Pulmonary artery endothelial cell (primary cell): ENCODE measurements around the gene PPP1R1B. TPM values are rescaled to one million over a fixed set of nuclear protein-coding genes. Genes with fewer than 3 reads are reported as not detected.

Source experiments
- DNase-seq: peaks from one replicate; pipeline ENCODE4 v3.0.0-alpha.2; 2011; ENCODE audit warnings: low read depth, low spot score
- total RNA-seq: library from RNA; depleted of rRNA; stranded (reverse); fragments of >200 nt; gene quantifications from 2 replicates; pipeline ENCODE4 v1.2.3, GENCODE V29; 2014

The PPP1R1B gene
- total RNA-seq, 1 donor from 2014 or later = not detected

DNA sequence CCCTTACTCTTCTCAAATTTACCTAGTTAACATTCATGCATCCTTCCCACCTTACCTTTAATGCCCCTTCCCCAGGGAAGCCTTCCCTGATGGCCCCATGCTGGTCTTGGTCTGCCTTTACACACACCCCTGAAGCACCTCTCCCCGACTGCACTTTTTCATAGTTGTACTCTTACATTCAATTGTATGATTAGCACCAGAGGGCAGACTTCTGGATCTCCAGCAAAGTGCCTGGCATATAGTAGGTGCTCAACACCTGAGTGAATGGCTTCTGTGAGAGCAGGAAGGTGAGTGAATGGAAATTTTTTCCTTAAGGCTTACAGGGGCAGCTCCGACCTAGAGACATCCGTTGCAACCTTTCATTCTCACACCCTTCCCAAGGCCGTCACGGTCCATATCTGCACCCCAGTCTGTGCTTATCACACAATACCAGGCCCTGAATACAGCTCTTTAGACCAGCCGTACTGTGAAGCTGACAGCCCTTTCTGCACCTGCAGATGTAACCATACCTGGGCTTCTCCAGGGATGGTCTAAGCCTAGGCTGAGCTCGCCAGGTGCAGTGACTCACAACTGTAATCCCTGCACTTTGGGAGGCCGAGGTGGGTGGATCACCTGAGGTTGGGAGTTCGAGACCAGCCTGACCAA, 56.7 kb downstream of the PPP1R1B start:
- no peak for DNase-seq

DNA sequence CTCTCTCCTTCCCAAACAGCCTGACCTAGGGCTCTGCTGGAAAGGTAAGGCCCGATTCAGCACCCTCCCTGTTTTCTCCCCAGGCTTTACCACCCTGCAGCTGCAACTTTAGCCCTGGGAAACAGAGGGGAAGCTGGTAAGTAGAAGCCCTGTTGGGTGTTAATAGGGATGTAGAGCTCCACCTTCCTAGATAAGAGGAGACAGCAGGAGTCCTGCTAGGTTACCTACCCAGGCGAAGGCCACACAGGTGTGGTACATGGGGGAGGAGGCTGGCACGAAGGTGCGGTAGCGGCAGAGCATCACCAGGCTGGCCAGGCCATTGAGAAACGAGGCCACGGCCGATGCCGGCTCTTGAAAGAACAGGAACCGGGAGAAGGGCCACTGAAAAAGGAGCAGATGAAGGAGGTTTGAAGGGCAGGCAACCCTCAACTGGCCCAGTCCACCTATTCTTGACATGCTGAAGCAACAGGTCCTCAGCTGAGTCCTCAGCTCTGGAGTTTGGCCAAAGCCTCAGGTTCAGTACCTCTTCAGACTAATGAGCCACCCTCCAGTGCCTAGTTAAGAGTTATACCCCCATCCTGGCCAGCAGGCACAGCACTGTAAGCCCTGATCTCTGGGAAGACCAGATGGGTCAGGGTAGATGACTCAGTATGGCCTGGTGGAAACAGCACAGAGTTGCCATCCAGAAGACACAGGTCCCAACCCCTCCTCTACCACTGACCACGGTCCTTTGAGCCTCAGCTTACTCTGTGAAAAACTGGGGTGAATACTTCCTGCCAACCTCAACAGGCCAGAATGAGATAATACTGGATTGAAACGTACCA, 57.8 kb downstream of the PPP1R1B start:
- no peak for DNase-seq

Other genes starting within 250 kb of the PPP1R1B start
- gene FBXL20, start 225.3 kb upstream of the PPP1R1B start, total RNA-seq = 7.2 and 13.5 TPM in 2 replicates
- gene MED1, start 175.7 kb upstream of the PPP1R1B start, total RNA-seq = 23.9 and 33.9 TPM in 2 replicates
- 22.2 and 27.5 TPM in 2 replicates for gene CDK12, start 165.5 kb upstream of the PPP1R1B start, total RNA-seq
- gene NEUROD2, start 19.0 kb upstream of the PPP1R1B start, total RNA-seq = not detected in 2 replicates
- 25.4 and 36.5 TPM in 2 replicates for gene STARD3, start 10.2 kb downstream of the PPP1R1B start, total RNA-seq
- 0.07 and 0.18 TPM in 2 replicates for gene TCAP, start 38.4 kb downstream of the PPP1R1B start, total RNA-seq
- not detected in 2 replicates for gene PNMT, start 41.5 kb downstream of the PPP1R1B start, total RNA-seq
- gene PGAP3, start 61.1 kb downstream of the PPP1R1B start, total RNA-seq = 3.5 and 4.2 TPM in 2 replicates
- 17.9 and 21.2 TPM in 2 replicates for gene ERBB2, start 73.1 kb downstream of the PPP1R1B start, total RNA-seq
- 12.5 and 16.7 TPM in 2 replicates for gene MIEN1, start 103.6 kb downstream of the PPP1R1B start, total RNA-seq
- gene GRB7, start 111.0 kb downstream of the PPP1R1B start, total RNA-seq = 0.04 TPM in 1 of 2 replicates, not detected in the other
- gene IKZF3, start 237.4 kb downstream of the PPP1R1B start, total RNA-seq = not detected in 2 replicates
- not detected in 2 replicates for gene ZPBP2, start 241.2 kb downstream of the PPP1R1B start, total RNA-seq